DND-41 (cell line): ENCODE measurements around the gene U2AF1L4.

Experiments used
- EZH2 ChIP-seq: IDR thresholded peaks from 3 replicates; pipeline ENCODE4 v1.6.1; 2012; ENCODE audit warnings: borderline replicate concordance, low read depth, mild to moderate bottlenecking, moderate library complexity, low read length, inconsistent platforms; ENCODE audit not compliant: severe bottlenecking
- TF ChIP-seq, protein P1 (sequence below): IDR thresholded peaks from 2 replicates; pipeline ENCODE4 v1.5.1; 2012; ENCODE audit warnings: borderline replicate concordance, low read length, moderate library complexity, mild to moderate bottlenecking; ENCODE audit not compliant: poor library complexity, severe bottlenecking; ENCODE audit errors: extremely low read depth

DNA sequence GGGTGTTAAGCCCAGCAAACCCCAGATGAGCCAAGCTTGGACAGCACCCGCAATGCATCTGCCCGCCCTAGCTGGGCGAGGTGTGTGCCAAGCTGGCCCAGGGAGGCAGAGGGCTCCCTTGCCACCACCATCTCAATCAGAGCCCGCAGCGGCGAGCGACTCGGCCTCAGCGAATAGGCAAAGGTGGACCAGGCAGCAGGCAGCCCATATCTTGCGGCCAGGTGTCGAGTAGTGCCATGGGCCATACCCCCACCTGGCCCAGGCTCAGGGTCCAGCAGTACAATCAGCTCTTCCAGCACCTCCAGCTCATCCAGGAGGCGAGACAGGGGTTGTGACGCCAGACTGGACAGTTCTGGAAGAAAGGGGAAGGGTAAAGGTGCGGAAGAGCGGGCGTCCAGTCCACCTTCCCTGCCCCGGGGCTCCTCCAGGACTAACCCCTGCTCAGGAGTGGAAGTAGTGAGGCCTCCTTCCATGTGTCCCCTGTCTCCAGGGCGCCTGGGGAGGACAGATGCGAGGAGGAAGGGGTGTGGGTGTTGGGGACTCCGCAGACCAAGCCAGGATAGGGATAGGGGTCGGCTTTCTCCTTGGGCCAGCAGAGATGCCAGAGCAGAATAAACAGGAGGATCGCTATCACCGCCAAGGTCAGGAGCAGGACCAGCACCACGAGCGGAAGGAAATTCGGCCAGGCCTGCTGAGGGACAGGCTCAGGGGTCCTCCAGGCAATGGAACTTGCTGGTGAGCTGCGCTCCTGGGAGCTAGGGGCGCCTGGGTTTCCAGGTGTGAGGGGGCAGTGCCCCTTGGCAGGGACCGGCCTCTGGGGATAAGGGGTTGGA lies 5.7 kb downstream of the U2AF1L4 start:
- TF ChIP-seq, protein P1, sequence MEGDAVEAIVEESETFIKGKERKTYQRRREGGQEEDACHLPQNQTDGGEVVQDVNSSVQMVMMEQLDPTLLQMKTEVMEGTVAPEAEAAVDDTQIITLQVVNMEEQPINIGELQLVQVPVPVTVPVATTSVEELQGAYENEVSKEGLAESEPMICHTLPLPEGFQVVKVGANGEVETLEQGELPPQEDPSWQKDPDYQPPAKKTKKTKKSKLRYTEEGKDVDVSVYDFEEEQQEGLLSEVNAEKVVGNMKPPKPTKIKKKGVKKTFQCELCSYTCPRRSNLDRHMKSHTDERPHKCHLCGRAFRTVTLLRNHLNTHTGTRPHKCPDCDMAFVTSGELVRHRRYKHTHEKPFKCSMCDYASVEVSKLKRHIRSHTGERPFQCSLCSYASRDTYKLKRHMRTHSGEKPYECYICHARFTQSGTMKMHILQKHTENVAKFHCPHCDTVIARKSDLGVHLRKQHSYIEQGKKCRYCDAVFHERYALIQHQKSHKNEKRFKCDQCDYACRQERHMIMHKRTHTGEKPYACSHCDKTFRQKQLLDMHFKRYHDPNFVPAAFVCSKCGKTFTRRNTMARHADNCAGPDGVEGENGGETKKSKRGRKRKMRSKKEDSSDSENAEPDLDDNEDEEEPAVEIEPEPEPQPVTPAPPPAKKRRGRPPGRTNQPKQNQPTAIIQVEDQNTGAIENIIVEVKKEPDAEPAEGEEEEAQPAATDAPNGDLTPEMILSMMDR: no peak
- TF ChIP-seq EZH2: no peak
